Measurements from ENCODE around the gene MAGI2. TPM values are rescaled to one million over a fixed set of nuclear protein-coding genes. Genes with fewer than 3 reads are reported as not detected.

The MAGI2 gene
- total and polyA plus RNA-seq, 2 donors from 2014 or later = 4.4 to 9.0 TPM

- Histone ChIP-seq H3K4me3 (ENCODE audit: low read length in 3 of 3) (no peak overlapping the region), H3K36me3 (ENCODE audit: control insufficient read depth in 2 of 3, insufficient read depth in 3 of 3, low read length in 3 of 3) (no peaks in the 10 kb centered on the region), H3K27me3 (ENCODE audit: control insufficient read depth, insufficient read depth, low read length) (no peaks in the 10 kb centered on the region), H3K9ac (ENCODE audit: low read length in 3 of 3) (no peak overlapping the region), H3K27ac (ENCODE audit: low read depth in 2 of 2, low read length in 2 of 2) (no peak overlapping the region), H3K4me1 (ENCODE audit: control insufficient read depth in 2 of 3, insufficient read depth in 2 of 3, low read depth in 1 of 3, low read length in 3 of 3) (no peaks in the 10 kb centered on the region), H3K9me3 (ENCODE audit: control insufficient read depth in 2 of 3, insufficient read depth in 1 of 3, low read length in 3 of 3) (no peaks in the 10 kb centered on the region)
- FAIRE-seq = no peak
- no peak for DNase-seq
- intact Hi-C loops (cut with DNase I) = no loop called here
- TF ChIP-seq CTCF (IDR thresholded peaks at IDR 0.05; ENCODE audit: borderline replicate concordance, extremely low read depth, insufficient read depth) = no peak
Measured at GRCh38 chr7:78315119-78315518, 1138.3 kb downstream of the MAGI2 start.

- intact Hi-C loops (cut with DNase I) = no loop called here
- DNase-seq (no peak), FAIRE-seq (no peak)
- Histone ChIP-seq H3K36me3 (ENCODE audit: control insufficient read depth in 2 of 3, insufficient read depth in 3 of 3, low read length in 3 of 3) (no peaks in the 10 kb centered on the region), H3K4me1 (ENCODE audit: control insufficient read depth in 2 of 3, insufficient read depth in 2 of 3, low read depth in 1 of 3, low read length in 3 of 3) (no peaks in the 10 kb centered on the region), H3K9ac (ENCODE audit: low read length in 3 of 3) (no peak overlapping the region), H3K27me3 (ENCODE audit: control insufficient read depth, insufficient read depth, low read length) (no peaks in the 10 kb centered on the region), H3K9me3 (ENCODE audit: control insufficient read depth in 2 of 3, insufficient read depth in 1 of 3, low read length in 3 of 3) (no peaks in the 10 kb centered on the region), H3K4me3 (ENCODE audit: low read length in 3 of 3) (no peak overlapping the region), H3K27ac (ENCODE audit: low read depth in 2 of 2, low read length in 2 of 2) (no peak overlapping the region)
- TF ChIP-seq CTCF (IDR thresholded peaks at IDR 0.05; ENCODE audit: borderline replicate concordance, extremely low read depth, insufficient read depth) = no peak
Measured at GRCh38 chr7:78311181-78311580, 1142.3 kb downstream of the MAGI2 start.

GRCh38 chr7:78307892-78308291 is 1145.6 kb downstream of the MAGI2 start:
- DNase-seq (no peak), FAIRE-seq (no peak)
- no peaks in the 10 kb centered on the region for H3K36me3 ChIP-seq (ENCODE audit: control insufficient read depth in 2 of 3, insufficient read depth in 3 of 3, low read length in 3 of 3)
- no peak overlapping the region for H3K27ac ChIP-seq (ENCODE audit: low read depth in 2 of 2, low read length in 2 of 2)
- TF ChIP-seq CTCF (IDR thresholded peaks at IDR 0.05; ENCODE audit: borderline replicate concordance, extremely low read depth, insufficient read depth) = no peak
- H3K27me3 ChIP-seq (ENCODE audit: control insufficient read depth, insufficient read depth, low read length) = no peaks in the 10 kb centered on the region
- intact Hi-C loops (cut with DNase I) = no loop called here
- H3K4me3 ChIP-seq (ENCODE audit: low read length in 3 of 3) = no peak overlapping the region
- no peak overlapping the region for H3K9ac ChIP-seq (ENCODE audit: low read length in 3 of 3)
- H3K4me1 ChIP-seq (ENCODE audit: control insufficient read depth in 2 of 3, insufficient read depth in 2 of 3, low read depth in 1 of 3, low read length in 3 of 3) = no peaks in the 10 kb centered on the region
- no peaks in the 10 kb centered on the region for H3K9me3 ChIP-seq (ENCODE audit: control insufficient read depth in 2 of 3, insufficient read depth in 1 of 3, low read length in 3 of 3)

GRCh38 chr7:78306634-78307033 is 1146.8 kb downstream of the MAGI2 start:
- Histone ChIP-seq H3K9me3 (ENCODE audit: control insufficient read depth in 2 of 3, insufficient read depth in 1 of 3, low read length in 3 of 3) (no peaks in the 10 kb centered on the region), H3K36me3 (ENCODE audit: control insufficient read depth in 2 of 3, insufficient read depth in 3 of 3, low read length in 3 of 3) (no peaks in the 10 kb centered on the region), H3K27ac (ENCODE audit: low read depth in 2 of 2, low read length in 2 of 2) (no peak overlapping the region), H3K9ac (ENCODE audit: low read length in 3 of 3) (no peak overlapping the region), H3K4me3 (ENCODE audit: low read length in 3 of 3) (no peak overlapping the region), H3K4me1 (ENCODE audit: control insufficient read depth in 2 of 3, insufficient read depth in 2 of 3, low read depth in 1 of 3, low read length in 3 of 3) (no peaks in the 10 kb centered on the region), H3K27me3 (ENCODE audit: control insufficient read depth, insufficient read depth, low read length) (no peaks in the 10 kb centered on the region)
- intact Hi-C loops (cut with DNase I) = no loop called here
- no peak for DNase-seq
- FAIRE-seq = no peak
- no peak for TF ChIP-seq CTCF (IDR thresholded peaks at IDR 0.05; ENCODE audit: borderline replicate concordance, extremely low read depth, insufficient read depth)
